OCI-LY3 (cell line): ENCODE results near the gene RAB6A.

Experiments
- CTCF ChIP-seq: fragments of 200-600, 300-600 bp; sonication (generic); IDR thresholded peaks from 2 replicates; pipeline ENCODE4 v1.5.1; 2014; ENCODE audit warnings: antibody characterized with exemption, low read length, low read depth
- EZH2phosphoT487 ChIP-seq: fragments of 200-600 bp; shearing (Covaris generic); IDR thresholded peaks from 2 replicates; pipeline ENCODE4 v1.6.1; 2018; ENCODE audit warnings: antibody characterized with exemption, mixed run types, low read depth

GRCh38 chr11:73641668-73642067 is 119.2 kb downstream of the RAB6A start:
- TF ChIP-seq CTCF (no peak), EZH2phosphoT487 (no peak)
